UCSD-AML1 (cell line): ENCODE measurements around the gene FOXC2.

Source experiments
- DNase-seq: peaks from one replicate; lab custom pipeline; 2025; ENCODE audit not compliant: unreplicated experiment; lab: John Stamatoyannopoulos, UW

The FOXC2 gene

GRCh38 chr16:86532526-86532815 is 34.2 kb upstream of the FOXC2 start:
- no peak for DNase-seq

GRCh38 chr16:86533076-86533475 is 33.6 kb upstream of the FOXC2 start:
- no peak for DNase-seq

- no peak for DNase-seq
These were observed 32.8 kb upstream of the FOXC2 start for GRCh38 chr16:86533767-86534351.

- DNase-seq = no peak
These were observed 31.6 kb upstream of the FOXC2 start for GRCh38 chr16:86534779-86535615.

- no peak for DNase-seq
These were observed 30.0 kb upstream of the FOXC2 start for GRCh38 chr16:86536621-86537020.

GRCh38 chr16:86537486-86537885 is 29.1 kb upstream of the FOXC2 start:
- no peak for DNase-seq

- DNase-seq = no peak
These were observed 28.3 kb upstream of the FOXC2 start for GRCh38 chr16:86538196-86538780.

- no peak for DNase-seq
These were observed 25.7 kb upstream of the FOXC2 start for GRCh38 chr16:86540894-86541293.

- no peak for DNase-seq
These were observed 25.1 kb upstream of the FOXC2 start for GRCh38 chr16:86541560-86541959.

GRCh38 chr16:86542756-86543750 is 23.6 kb upstream of the FOXC2 start:
- no peak for DNase-seq

GRCh38 chr16:86545481-86545880 is 21.1 kb upstream of the FOXC2 start:
- no peak for DNase-seq

- no peak for DNase-seq
These were observed 20.5 kb upstream of the FOXC2 start for GRCh38 chr16:86545954-86546637.

- DNase-seq = no peak
These were observed 20.0 kb upstream of the FOXC2 start for GRCh38 chr16:86546638-86547013.

- no peak for DNase-seq
These were observed 19.3 kb upstream of the FOXC2 start for GRCh38 chr16:86547286-86547685.

- DNase-seq = no peak
These were observed 17.3 kb upstream of the FOXC2 start for GRCh38 chr16:86549076-86549892.

GRCh38 chr16:86549893-86550190 is 16.8 kb upstream of the FOXC2 start:
- DNase-seq = no peak

GRCh38 chr16:86550281-86550680 is 16.3 kb upstream of the FOXC2 start:
- no peak for DNase-seq

GRCh38 chr16:86553356-86553755 is 13.3 kb upstream of the FOXC2 start:
- DNase-seq = no peak

GRCh38 chr16:86554599-86554916 is 12.1 kb upstream of the FOXC2 start:
- DNase-seq = no peak
